GM19397 (cell line): ENCODE results near the gene SH3YL1.

Source experiments
- ATAC-seq: cut with Tn5 transposase; IDR thresholded peaks from one replicate; pipeline ENCODE4 v1.9.1; 2021; ENCODE audit warnings: mild to moderate bottlenecking, moderate library complexity; ENCODE audit not compliant: unreplicated experiment

SH3YL1 gene

GRCh38 chr2:223971-224760 lies 39.7 kb downstream of the SH3YL1 start:
- ATAC-seq: no peak

GRCh38 chr2:223451-223850 lies 40.4 kb downstream of the SH3YL1 start:
- no peak for ATAC-seq

- no peak for ATAC-seq
Measured at GRCh38 chr2:216068-216467, 47.8 kb downstream of the SH3YL1 start.

GRCh38 chr2:213932-214693 lies 49.7 kb downstream of the SH3YL1 start:
- no peak for ATAC-seq

- ATAC-seq: no peak
Measured at GRCh38 chr2:211486-212184, 52.2 kb downstream of the SH3YL1 start.

- ATAC-seq: no peak
Measured at GRCh38 chr2:210660-211059, 53.2 kb downstream of the SH3YL1 start.

- no peak for ATAC-seq
Measured at GRCh38 chr2:209470-209869, 54.4 kb downstream of the SH3YL1 start.

GRCh38 chr2:208335-208734 lies 55.5 kb downstream of the SH3YL1 start:
- no peak for ATAC-seq

- ATAC-seq: no peak
Measured at GRCh38 chr2:203984-204383, 59.8 kb downstream of the SH3YL1 start.

GRCh38 chr2:203401-203800 lies 60.4 kb downstream of the SH3YL1 start:
- ATAC-seq: no peak

GRCh38 chr2:202945-203344 lies 60.9 kb downstream of the SH3YL1 start:
- ATAC-seq: no peak

GRCh38 chr2:201648-202433 lies 62.0 kb downstream of the SH3YL1 start:
- ATAC-seq: no peak

GRCh38 chr2:199041-199966 lies 64.5 kb downstream of the SH3YL1 start:
- ATAC-seq: no peak

GRCh38 chr2:196406-196805 lies 67.4 kb downstream of the SH3YL1 start:
- no peak for ATAC-seq

- no peak for ATAC-seq
Measured at GRCh38 chr2:195932-196331, 67.9 kb downstream of the SH3YL1 start.

- no peak for ATAC-seq
Measured at GRCh38 chr2:193141-193671, 70.6 kb downstream of the SH3YL1 start.

GRCh38 chr2:191311-192190 lies 72.3 kb downstream of the SH3YL1 start:
- no peak for ATAC-seq

GRCh38 chr2:187825-188224 lies 76.0 kb downstream of the SH3YL1 start:
- no peak for ATAC-seq

- ATAC-seq: no peak
Measured at GRCh38 chr2:185221-185620, 78.6 kb downstream of the SH3YL1 start.
